K562 (cell line): ENCODE data around the gene SCG2. TPM values are rescaled to one million over a fixed set of nuclear protein-coding genes. Genes with fewer than 3 reads are reported as not detected.

Experiments used
- CBFA2T2 ChIP-seq: fragments of 450-650 bp; conservative IDR thresholded peaks from 2 replicates; pipeline ENCODE4 v1.6.1; 2017; ENCODE audit warnings: mild to moderate bottlenecking
- CREM ChIP-seq: IDR thresholded peaks from 2 replicates; pipeline ENCODE4 v1.6.1; 2014; ENCODE audit warnings: antibody characterized with exemption, low read depth
- DDX20 ChIP-seq: fragments of 450-650 bp; IDR thresholded peaks from 2 replicates; pipeline ENCODE4 v1.6.1; 2016; ENCODE audit warnings: missing genetic modification characterization, low read depth, mild to moderate bottlenecking, missing compliant biosample characterization, moderate library complexity
- ETV1 ChIP-seq: fragments of 450-650 bp; conservative IDR thresholded peaks from 2 replicates; pipeline ENCODE4 v1.6.1; 2016; ENCODE audit warnings: missing genetic modification characterization, control low read depth, low read depth, missing compliant biosample characterization
- FOSL1 ChIP-seq: fragments of 200-800 bp; sonication (Bioruptor generic); conservative IDR thresholded peaks from 2 replicates; pipeline ENCODE4 v1.6.1; 2016; ENCODE audit warnings: missing genetic modification characterization, missing compliant biosample characterization
- FOXM1 ChIP-seq, 2 experiments: fragments of 450-650 bp in 1 of 2; sonication (generic) in 1 of 2; formaldehyde crosslinking in 1 of 2; IDR thresholded peaks; 2 replicates each; pipeline versions ENCODE4 v1.6.1 to v1.9.0; 2017 to 2022; ENCODE audit warnings: low read depth in 2 of 2, mild to moderate bottlenecking in 2 of 2, missing genetic modification reagents in 1 of 2, moderate library complexity in 1 of 2
- FOXP1 ChIP-seq: sonication (generic); formaldehyde crosslinking; IDR thresholded peaks from 2 replicates; pipeline ENCODE4 v1.8.0; 2022; ENCODE audit warnings: mild to moderate bottlenecking, missing genetic modification reagents
- HNRNPUL1 ChIP-seq: fragments of 200-400 bp; formaldehyde crosslinking; IDR thresholded peaks from 2 replicates; pipeline ENCODE4 v1.6.1; 2017; ENCODE audit warnings: low read length
- KHSRP ChIP-seq: fragments of 450-650 bp; IDR thresholded peaks from 2 replicates; pipeline ENCODE4 v1.6.1; 2017
- L3MBTL2 ChIP-seq: fragments of 450-650 bp; IDR thresholded peaks from 2 replicates; pipeline ENCODE4 v1.6.1; 2016; ENCODE audit warnings: mild to moderate bottlenecking, moderate library complexity
- MAFK ChIP-seq: IDR thresholded peaks from 2 replicates; pipeline ENCODE4 v1.6.1; 2011; ENCODE audit warnings: low read length, improper control_type of control experiment
- NFE2L1 ChIP-seq: fragments of 450-650 bp; IDR thresholded peaks from 2 replicates; pipeline ENCODE4 v1.6.1; 2016; ENCODE audit warnings: missing genetic modification characterization, low read depth, mild to moderate bottlenecking, missing compliant biosample characterization, moderate library complexity, borderline replicate concordance
- NFYB ChIP-seq: IDR thresholded peaks from 2 replicates; pipeline ENCODE4 v1.6.1; 2011; ENCODE audit warnings: mild to moderate bottlenecking, moderate library complexity; ENCODE audit not compliant: insufficient read length; ENCODE audit errors: extremely low read depth
- RFX7 ChIP-seq: fragments of 250-450 bp; sonication (Bioruptor Pico); IDR thresholded peaks from 2 replicates; pipeline ENCODE4 v1.5.1; 2021; ENCODE audit warnings: mild to moderate bottlenecking
- TCFL5 ChIP-seq: fragments of 250-450 bp; sonication (Bioruptor Pico); conservative IDR thresholded peaks from 2 replicates; pipeline ENCODE4 v1.6.1; 2021; ENCODE audit warnings: mild to moderate bottlenecking, moderate library complexity, matching md5 sums
- TRIM24 ChIP-seq, 2 experiments: fragments of 450-650 bp; IDR thresholded peaks; 2 replicates each; pipeline ENCODE4 v1.6.1; 2016
- USF1 ChIP-seq: sonication (generic); formaldehyde crosslinking; IDR thresholded peaks from 2 replicates; pipeline ENCODE4 v1.9.0; 2022; ENCODE audit warnings: mild to moderate bottlenecking, missing genetic modification reagents
- ZFX ChIP-seq: sonication (generic); formaldehyde crosslinking; IDR thresholded peaks from 2 replicates; pipeline ENCODE4 v1.8.0; 2022; ENCODE audit warnings: mild to moderate bottlenecking, missing genetic modification reagents, moderate library complexity
- ZNF197 ChIP-seq: fragments of 200-800 bp; sonication (Bioruptor generic); IDR thresholded peaks from 2 replicates; pipeline ENCODE4 v1.6.1; 2016; ENCODE audit warnings: low read depth, missing genetic modification characterization, missing compliant biosample characterization
- ZNF232 ChIP-seq: sonication (generic); formaldehyde crosslinking; IDR thresholded peaks from 2 replicates; pipeline ENCODE4 v1.8.0; 2022; ENCODE audit warnings: mild to moderate bottlenecking, missing genetic modification reagents
- ZNF239 ChIP-seq: fragments of 250-450 bp; sonication (Bioruptor Pico); IDR thresholded peaks from 2 replicates; pipeline ENCODE4 v1.4.0; 2020; ENCODE audit warnings: mild to moderate bottlenecking
- polyA plus RNA-seq, 8 experiments: library from polyadenylated mRNA; depleted of rRNA in 4 of 8; stranded (reverse) in 5 of 8; unstranded in 3 of 8; fragments of >200 nt; fragmentation: Nextera tagmentation in 2 of 8; fragmentation: Illumina TruSeq in 1 of 8; extraction: Ambion mirVana in 2 of 8; extraction: Trizol in 1 of 8; gene quantifications; 2 replicates each; pipeline versions ENCODE4 v1.2.1 to v1.2.3, GENCODE V29; 2011 to 2014; ENCODE audit warnings: inconsistent platforms in 1 of 8, missing spikeins in 1 of 8
- total RNA-seq, 7 experiments: library from RNA; depleted of rRNA in 6 of 7; stranded (reverse); fragments of >200 nt in 6 of 7; fragmentation: Illumina TruSeq in 2 of 7; extraction: Trizol in 2 of 7; gene quantifications; 2 replicates each; pipeline versions ENCODE4 v1.2.1 to v1.2.3, GENCODE V29; 2011 to 2021; ENCODE audit warnings: low replicate concordance in 1 of 7
- TF ChIP-seq, protein P1 (sequence below): fragments of 200-400 bp; formaldehyde crosslinking; IDR thresholded peaks from 2 replicates; pipeline ENCODE4 v1.6.1; 2017; ENCODE audit warnings: mild to moderate bottlenecking, low read depth, low read length, moderate library complexity
- TF ChIP-seq, protein P2 (sequence below): fragments of 450-650 bp; conservative IDR thresholded peaks from 2 replicates; pipeline ENCODE4 v1.6.1; 2016; ENCODE audit warnings: missing genetic modification characterization, low read depth, mild to moderate bottlenecking, control low read depth, missing compliant biosample characterization
- TF ChIP-seq, protein P3 (sequence below), 2 experiments: fragments of 250-450 bp in 1 of 2; fragments of 450-650 bp in 1 of 2; sonication (Bioruptor Pico) in 1 of 2; IDR thresholded peaks; 2 replicates each; pipeline versions ENCODE4 v1.6.1 to v1.8.0; 2016 to 2021; ENCODE audit warnings: mild to moderate bottlenecking in 2 of 2, moderate library complexity in 2 of 2, missing compliant biosample characterization in 1 of 2, missing genetic modification characterization in 1 of 2

SCG2 gene
- total and polyA plus RNA-seq, 9 of the 15 experiments (the other 6 are each of a cell fraction or from before 2014, with no cell fraction given): 0.07 to 1.6 (median 1.1) TPM

DNA sequence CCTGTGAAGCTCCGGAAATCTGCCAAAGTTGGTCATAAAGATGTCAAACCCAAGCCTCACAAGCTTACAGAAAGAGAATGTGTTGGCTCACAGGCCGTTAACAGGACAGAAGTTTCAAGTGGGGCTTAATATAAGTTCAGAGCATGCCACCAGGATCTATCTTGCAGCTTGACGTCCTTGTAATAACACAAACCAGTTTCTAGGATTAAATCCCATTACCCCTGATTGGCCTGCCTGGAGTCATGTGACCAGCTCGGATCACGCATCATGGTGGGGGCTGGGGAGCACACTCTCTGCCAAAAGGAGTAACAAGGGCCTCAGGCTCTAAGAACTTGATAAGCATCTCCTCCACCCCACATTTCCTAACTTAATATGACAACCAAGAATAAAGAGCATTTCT is 38.9 kb upstream of the SCG2 start (continued):
- TF ChIP-seq, protein P1, sequence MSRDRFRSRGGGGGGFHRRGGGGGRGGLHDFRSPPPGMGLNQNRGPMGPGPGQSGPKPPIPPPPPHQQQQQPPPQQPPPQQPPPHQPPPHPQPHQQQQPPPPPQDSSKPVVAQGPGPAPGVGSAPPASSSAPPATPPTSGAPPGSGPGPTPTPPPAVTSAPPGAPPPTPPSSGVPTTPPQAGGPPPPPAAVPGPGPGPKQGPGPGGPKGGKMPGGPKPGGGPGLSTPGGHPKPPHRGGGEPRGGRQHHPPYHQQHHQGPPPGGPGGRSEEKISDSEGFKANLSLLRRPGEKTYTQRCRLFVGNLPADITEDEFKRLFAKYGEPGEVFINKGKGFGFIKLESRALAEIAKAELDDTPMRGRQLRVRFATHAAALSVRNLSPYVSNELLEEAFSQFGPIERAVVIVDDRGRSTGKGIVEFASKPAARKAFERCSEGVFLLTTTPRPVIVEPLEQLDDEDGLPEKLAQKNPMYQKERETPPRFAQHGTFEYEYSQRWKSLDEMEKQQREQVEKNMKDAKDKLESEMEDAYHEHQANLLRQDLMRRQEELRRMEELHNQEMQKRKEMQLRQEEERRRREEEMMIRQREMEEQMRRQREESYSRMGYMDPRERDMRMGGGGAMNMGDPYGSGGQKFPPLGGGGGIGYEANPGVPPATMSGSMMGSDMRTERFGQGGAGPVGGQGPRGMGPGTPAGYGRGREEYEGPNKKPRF: no peak
- no peak for TF ChIP-seq TRIM24 (IDR thresholded peaks at IDR 0.05)
- TF ChIP-seq, protein P2, sequence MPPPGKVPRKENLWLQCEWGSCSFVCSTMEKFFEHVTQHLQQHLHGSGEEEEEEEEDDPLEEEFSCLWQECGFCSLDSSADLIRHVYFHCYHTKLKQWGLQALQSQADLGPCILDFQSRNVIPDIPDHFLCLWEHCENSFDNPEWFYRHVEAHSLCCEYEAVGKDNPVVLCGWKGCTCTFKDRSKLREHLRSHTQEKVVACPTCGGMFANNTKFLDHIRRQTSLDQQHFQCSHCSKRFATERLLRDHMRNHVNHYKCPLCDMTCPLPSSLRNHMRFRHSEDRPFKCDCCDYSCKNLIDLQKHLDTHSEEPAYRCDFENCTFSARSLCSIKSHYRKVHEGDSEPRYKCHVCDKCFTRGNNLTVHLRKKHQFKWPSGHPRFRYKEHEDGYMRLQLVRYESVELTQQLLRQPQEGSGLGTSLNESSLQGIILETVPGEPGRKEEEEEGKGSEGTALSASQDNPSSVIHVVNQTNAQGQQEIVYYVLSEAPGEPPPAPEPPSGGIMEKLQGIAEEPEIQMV (tag): no peak
- TF ChIP-seq ETV1 (tag): no peak
- TF ChIP-seq L3MBTL2: peak; percentile 57; the same call in 1 of the 2 replicates
- no peak for TF ChIP-seq HNRNPUL1
- TF ChIP-seq, protein P3, sequence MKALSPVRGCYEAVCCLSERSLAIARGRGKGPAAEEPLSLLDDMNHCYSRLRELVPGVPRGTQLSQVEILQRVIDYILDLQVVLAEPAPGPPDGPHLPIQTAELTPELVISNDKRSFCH (CRISPR knock-in tag; IDR thresholded peaks at IDR 0.05): no peak
- TF ChIP-seq, protein P3 (tag; IDR thresholded peaks at IDR 0.05): no peak
- TF ChIP-seq USF1 (CRISPR knock-in tag): peak; percentile 29; the same call in 1 of the 2 replicates
- TF ChIP-seq ZFX: no peak
- TF ChIP-seq TCFL5: no peak
- TF ChIP-seq CREM: peak; percentile 37; the same call in 1 of the 2 replicates
- peak; percentile 98 for TF ChIP-seq NFYB
- TF ChIP-seq FOXM1 (IDR thresholded peaks at IDR 0.05; ENCODE audit: low read depth): no peak
- no peak for TF ChIP-seq FOXM1 (CRISPR knock-in tag; IDR thresholded peaks at IDR 0.05; ENCODE audit: low read depth)
- no peak for TF ChIP-seq ZNF197
- no peak for TF ChIP-seq FOSL1 (tag)
- TF ChIP-seq KHSRP: no peak
- no peak for TF ChIP-seq NFE2L1 (tag)
- no peak for TF ChIP-seq DDX20 (tag)
- no peak for TF ChIP-seq ZNF232 (CRISPR knock-in tag)
- no peak for TF ChIP-seq RFX7 (CRISPR knock-in tag)
- no peak for TF ChIP-seq FOXP1 (CRISPR knock-in tag)
- no peak for TF ChIP-seq MAFK
- TF ChIP-seq ZNF239 (CRISPR knock-in tag): no peak
- TF ChIP-seq CBFA2T2: no peak; the same call in 1 of the 2 replicates
